ENCODE measurements around the gene CREBZF.

Gene CREBZF

DNA sequence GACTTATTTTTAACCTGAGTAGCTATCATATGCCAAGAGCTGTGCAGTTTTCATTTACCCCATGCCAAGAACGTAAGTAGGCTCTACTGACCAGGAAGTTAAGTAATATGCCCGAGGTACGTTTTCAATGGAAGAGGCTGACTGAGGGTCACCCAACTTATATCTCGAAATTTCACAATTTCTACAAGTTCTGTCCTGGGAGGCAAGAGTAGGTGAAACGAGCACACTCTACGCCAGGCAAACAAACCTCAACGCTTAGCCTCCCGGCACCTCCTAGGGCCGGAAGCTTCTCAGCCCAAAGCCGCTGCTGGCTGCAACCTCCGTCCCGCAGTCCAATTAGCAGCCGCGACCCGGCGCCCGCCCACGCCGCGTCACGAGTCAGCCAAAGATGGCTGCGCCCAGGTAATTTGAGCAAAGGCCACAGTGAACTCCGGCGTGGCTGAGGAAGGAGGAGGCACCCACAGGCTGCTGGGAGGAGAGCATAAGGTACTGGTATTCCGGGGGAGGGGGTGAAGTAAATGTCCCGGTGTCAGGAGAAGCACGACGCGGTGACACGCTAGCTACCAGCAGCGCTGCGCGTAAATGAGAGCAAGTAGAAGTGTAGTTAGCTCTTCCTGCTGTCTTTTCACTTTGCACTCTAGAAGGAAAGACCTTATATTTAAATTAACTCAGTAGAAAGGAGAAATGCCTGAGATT lies 17.2 kb downstream of the CREBZF start, which contains the start of gene TMEM126A (continued):
- TF ChIP-seq, protein P1, sequence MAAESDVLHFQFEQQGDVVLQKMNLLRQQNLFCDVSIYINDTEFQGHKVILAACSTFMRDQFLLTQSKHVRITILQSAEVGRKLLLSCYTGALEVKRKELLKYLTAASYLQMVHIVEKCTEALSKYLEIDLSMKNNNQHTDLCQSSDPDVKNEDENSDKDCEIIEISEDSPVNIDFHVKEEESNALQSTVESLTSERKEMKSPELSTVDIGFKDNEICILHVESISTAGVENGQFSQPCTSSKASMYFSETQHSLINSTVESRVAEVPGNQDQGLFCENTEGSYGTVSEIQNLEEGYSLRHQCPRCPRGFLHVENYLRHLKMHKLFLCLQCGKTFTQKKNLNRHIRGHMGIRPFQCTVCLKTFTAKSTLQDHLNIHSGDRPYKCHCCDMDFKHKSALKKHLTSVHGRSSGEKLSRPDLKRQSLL (tag by site-specific recombination; IDR thresholded peaks at IDR 0.05): no peak
- TF ChIP-seq ZNF10 (tag by site-specific recombination; IDR thresholded peaks at IDR 0.05) (no peak), MZF1 (tag by site-specific recombination; IDR thresholded peaks at IDR 0.05; ENCODE audit: borderline replicate concordance) (no peak), MYNN (tag by site-specific recombination; IDR thresholded peaks at IDR 0.05; ENCODE audit: borderline replicate concordance) (no peak), ZNF211 (tag by site-specific recombination; IDR thresholded peaks at IDR 0.05; ENCODE audit: low read depth) (no peak), ZNF843 (tag by site-specific recombination; IDR thresholded peaks at IDR 0.05) (0 out of 2 replicates have a peak, but pooled peaks have one; percentile 14), ZBTB48 (tag by site-specific recombination; IDR thresholded peaks at IDR 0.05) (no peak), GLIS1 (tag by site-specific recombination; IDR thresholded peaks at IDR 0.05) (peak; percentile 37), HOXC10 (CRISPR knock-in tag; IDR thresholded peaks at IDR 0.05) (no peak), ZBTB17 (tag by site-specific recombination; IDR thresholded peaks at IDR 0.05) (peak; percentile 62), ZNF624 (tag by site-specific recombination; IDR thresholded peaks at IDR 0.05) (no peak), GLI4 (tag by site-specific recombination; IDR thresholded peaks at IDR 0.05) (no peak), ZNF391 (tag by site-specific recombination; IDR thresholded peaks at IDR 0.05; ENCODE audit: borderline replicate concordance, low read depth) (no peak), ZNF623 (tag by site-specific recombination; IDR thresholded peaks at IDR 0.05) (no peak), ZBTB21 (tag by site-specific recombination; IDR thresholded peaks at IDR 0.05) (peak; percentile 39; the same call in 1 of the 2 replicates), ZNF529 (tag by site-specific recombination; IDR thresholded peaks at IDR 0.05; ENCODE audit: insufficient replicate concordance) (no peak), SP2 (tag by site-specific recombination; IDR thresholded peaks at IDR 0.05) (peak; percentile 95)
- TF ChIP-seq, protein P2, sequence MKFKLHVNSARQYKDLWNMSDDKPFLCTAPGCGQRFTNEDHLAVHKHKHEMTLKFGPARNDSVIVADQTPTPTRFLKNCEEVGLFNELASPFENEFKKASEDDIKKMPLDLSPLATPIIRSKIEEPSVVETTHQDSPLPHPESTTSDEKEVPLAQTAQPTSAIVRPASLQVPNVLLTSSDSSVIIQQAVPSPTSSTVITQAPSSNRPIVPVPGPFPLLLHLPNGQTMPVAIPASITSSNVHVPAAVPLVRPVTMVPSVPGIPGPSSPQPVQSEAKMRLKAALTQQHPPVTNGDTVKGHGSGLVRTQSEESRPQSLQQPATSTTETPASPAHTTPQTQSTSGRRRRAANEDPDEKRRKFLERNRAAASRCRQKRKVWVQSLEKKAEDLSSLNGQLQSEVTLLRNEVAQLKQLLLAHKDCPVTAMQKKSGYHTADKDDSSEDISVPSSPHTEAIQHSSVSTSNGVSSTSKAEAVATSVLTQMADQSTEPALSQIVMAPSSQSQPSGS (tag by site-specific recombination; IDR thresholded peaks at IDR 0.05; ENCODE audit: low read depth): no peak
- TF ChIP-seq, protein P3, sequence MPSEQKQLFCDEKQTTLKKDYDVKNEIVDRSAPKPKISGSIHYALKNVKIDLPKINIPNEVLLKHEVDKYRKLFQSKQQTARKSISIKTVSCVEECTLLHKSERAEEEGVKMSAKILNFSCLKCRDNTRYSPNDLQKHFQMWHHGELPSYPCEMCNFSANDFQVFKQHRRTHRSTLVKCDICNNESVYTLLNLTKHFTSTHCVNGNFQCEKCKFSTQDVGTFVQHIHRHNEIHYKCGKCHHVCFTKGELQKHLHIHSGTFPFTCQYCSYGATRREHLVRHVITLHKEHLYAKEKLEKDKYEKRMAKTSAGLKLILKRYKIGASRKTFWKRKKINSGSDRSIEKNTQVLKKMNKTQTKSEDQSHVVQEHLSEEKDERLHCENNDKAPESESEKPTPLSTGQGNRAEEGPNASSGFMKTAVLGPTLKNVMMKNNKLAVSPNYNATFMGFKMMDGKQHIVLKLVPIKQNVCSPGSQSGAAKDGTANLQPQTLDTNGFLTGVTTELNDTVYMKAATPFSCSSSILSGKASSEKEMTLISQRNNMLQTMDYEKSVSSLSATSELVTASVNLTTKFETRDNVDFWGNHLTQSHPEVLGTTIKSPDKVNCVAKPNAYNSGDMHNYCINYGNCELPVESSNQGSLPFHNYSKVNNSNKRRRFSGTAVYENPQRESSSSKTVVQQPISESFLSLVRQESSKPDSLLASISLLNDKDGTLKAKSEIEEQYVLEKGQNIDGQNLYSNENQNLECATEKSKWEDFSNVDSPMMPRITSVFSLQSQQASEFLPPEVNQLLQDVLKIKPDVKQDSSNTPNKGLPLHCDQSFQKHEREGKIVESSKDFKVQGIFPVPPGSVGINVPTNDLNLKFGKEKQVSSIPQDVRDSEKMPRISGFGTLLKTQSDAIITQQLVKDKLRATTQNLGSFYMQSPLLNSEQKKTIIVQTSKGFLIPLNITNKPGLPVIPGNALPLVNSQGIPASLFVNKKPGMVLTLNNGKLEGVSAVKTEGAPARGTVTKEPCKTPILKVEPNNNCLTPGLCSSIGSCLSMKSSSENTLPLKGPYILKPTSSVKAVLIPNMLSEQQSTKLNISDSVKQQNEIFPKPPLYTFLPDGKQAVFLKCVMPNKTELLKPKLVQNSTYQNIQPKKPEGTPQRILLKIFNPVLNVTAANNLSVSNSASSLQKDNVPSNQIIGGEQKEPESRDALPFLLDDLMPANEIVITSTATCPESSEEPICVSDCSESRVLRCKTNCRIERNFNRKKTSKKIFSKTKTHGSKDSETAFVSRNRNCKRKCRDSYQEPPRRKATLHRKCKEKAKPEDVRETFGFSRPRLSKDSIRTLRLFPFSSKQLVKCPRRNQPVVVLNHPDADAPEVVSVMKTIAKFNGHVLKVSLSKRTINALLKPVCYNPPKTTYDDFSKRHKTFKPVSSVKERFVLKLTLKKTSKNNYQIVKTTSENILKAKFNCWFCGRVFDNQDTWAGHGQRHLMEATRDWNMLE (tag by site-specific recombination; conservative IDR thresholded peaks at IDR 0.05; ENCODE audit: low read depth): peak; percentile 87
- TF ChIP-seq, protein P4, sequence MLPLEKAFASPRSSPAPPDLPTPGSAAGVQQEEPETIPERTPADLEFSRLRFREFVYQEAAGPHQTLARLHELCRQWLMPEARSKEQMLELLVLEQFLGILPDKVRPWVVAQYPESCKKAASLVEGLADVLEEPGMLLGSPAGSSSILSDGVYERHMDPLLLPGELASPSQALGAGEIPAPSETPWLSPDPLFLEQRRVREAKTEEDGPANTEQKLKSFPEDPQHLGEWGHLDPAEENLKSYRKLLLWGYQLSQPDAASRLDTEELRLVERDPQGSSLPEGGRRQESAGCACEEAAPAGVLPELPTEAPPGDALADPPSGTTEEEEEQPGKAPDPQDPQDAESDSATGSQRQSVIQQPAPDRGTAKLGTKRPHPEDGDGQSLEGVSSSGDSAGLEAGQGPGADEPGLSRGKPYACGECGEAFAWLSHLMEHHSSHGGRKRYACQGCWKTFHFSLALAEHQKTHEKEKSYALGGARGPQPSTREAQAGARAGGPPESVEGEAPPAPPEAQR (tag by site-specific recombination; IDR thresholded peaks at IDR 0.05): no peak
- TF ChIP-seq, protein P5, sequence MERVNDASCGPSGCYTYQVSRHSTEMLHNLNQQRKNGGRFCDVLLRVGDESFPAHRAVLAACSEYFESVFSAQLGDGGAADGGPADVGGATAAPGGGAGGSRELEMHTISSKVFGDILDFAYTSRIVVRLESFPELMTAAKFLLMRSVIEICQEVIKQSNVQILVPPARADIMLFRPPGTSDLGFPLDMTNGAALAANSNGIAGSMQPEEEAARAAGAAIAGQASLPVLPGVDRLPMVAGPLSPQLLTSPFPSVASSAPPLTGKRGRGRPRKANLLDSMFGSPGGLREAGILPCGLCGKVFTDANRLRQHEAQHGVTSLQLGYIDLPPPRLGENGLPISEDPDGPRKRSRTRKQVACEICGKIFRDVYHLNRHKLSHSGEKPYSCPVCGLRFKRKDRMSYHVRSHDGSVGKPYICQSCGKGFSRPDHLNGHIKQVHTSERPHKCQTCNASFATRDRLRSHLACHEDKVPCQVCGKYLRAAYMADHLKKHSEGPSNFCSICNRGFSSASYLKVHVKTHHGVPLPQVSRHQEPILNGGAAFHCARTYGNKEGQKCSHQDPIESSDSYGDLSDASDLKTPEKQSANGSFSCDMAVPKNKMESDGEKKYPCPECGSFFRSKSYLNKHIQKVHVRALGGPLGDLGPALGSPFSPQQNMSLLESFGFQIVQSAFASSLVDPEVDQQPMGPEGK (tag by site-specific recombination; IDR thresholded peaks at IDR 0.05): peak; percentile 62
- TF ChIP-seq, protein P6, sequence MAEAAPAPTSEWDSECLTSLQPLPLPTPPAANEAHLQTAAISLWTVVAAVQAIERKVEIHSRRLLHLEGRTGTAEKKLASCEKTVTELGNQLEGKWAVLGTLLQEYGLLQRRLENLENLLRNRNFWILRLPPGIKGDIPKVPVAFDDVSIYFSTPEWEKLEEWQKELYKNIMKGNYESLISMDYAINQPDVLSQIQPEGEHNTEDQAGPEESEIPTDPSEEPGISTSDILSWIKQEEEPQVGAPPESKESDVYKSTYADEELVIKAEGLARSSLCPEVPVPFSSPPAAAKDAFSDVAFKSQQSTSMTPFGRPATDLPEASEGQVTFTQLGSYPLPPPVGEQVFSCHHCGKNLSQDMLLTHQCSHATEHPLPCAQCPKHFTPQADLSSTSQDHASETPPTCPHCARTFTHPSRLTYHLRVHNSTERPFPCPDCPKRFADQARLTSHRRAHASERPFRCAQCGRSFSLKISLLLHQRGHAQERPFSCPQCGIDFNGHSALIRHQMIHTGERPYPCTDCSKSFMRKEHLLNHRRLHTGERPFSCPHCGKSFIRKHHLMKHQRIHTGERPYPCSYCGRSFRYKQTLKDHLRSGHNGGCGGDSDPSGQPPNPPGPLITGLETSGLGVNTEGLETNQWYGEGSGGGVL (tag by site-specific recombination; IDR thresholded peaks at IDR 0.05): no peak
- TF ChIP-seq, protein P7, sequence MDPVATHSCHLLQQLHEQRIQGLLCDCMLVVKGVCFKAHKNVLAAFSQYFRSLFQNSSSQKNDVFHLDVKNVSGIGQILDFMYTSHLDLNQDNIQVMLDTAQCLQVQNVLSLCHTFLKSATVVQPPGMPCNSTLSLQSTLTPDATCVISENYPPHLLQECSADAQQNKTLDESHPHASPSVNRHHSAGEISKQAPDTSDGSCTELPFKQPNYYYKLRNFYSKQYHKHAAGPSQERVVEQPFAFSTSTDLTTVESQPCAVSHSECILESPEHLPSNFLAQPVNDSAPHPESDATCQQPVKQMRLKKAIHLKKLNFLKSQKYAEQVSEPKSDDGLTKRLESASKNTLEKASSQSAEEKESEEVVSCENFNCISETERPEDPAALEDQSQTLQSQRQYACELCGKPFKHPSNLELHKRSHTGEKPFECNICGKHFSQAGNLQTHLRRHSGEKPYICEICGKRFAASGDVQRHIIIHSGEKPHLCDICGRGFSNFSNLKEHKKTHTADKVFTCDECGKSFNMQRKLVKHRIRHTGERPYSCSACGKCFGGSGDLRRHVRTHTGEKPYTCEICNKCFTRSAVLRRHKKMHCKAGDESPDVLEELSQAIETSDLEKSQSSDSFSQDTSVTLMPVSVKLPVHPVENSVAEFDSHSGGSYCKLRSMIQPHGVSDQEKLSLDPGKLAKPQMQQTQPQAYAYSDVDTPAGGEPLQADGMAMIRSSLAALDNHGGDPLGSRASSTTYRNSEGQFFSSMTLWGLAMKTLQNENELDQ (tag by site-specific recombination; IDR thresholded peaks at IDR 0.05; ENCODE audit: low read depth): no peak

All from HEK293 (cell line).